HG03565 (cell line): ENCODE measurements around the gene HCFC1R1.
"Not testable (repeated sequence)": the region's sequence is repeated elsewhere in the genome, so short reads cannot be mapped to it uniquely, and the experiment has no call there.

Source experiments
- ATAC-seq: cut with Tn5 transposase; IDR thresholded peaks from one replicate; pipeline ENCODE4 v1.9.1; 2021; ENCODE audit warnings: mild to moderate bottlenecking, moderate library complexity; ENCODE audit not compliant: unreplicated experiment

HCFC1R1 gene

GRCh38 chr16:3057181-3058138, 33.7 kb upstream of the HCFC1R1 start:
- ATAC-seq = no peak

DNA sequence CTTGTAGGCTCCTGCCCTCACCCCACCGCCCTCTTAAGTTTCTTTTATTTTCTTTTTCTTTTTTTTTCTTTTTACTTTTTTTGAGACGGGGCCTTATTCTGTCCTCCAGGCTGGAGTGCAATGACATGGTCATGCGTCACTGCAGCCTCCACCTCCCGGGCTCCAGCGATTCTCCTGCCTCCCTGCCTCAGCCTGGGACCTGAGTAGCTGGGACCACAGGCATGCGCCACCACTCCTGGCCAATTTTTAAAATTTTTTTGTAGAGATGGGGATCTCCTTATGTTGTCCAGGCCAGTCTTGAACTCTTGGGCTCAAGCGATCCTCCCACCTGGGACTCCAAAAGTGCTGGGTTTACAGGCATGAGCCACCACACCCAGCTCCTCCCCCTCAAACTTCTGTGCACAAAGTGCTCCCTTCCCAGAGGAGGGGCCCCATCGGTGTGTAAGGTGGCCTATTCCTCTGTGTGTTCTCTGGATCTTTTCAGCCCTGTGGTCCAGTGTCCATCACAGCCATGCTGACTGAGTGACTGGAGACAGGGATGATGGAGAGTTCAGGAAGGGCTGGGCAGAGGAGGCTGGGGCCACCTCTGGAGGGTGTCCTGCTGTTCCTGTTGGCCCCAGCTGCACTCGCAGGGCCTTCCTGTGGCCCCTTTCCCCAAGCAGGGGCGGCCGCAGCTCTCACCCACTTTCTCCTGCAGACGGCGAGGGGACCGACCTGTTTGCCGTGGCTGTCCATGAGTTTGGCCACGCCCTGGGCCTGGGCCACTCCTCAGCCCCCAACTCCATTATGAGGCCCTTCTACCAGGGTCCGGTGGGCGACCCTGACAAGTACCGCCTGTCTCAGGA, 32.8 kb upstream of the HCFC1R1 start:
- ATAC-seq = no peak

GRCh38 chr16:3055734-3056115, 32.0 kb upstream of the HCFC1R1 start:
- not testable (repeated sequence) for ATAC-seq

DNA sequence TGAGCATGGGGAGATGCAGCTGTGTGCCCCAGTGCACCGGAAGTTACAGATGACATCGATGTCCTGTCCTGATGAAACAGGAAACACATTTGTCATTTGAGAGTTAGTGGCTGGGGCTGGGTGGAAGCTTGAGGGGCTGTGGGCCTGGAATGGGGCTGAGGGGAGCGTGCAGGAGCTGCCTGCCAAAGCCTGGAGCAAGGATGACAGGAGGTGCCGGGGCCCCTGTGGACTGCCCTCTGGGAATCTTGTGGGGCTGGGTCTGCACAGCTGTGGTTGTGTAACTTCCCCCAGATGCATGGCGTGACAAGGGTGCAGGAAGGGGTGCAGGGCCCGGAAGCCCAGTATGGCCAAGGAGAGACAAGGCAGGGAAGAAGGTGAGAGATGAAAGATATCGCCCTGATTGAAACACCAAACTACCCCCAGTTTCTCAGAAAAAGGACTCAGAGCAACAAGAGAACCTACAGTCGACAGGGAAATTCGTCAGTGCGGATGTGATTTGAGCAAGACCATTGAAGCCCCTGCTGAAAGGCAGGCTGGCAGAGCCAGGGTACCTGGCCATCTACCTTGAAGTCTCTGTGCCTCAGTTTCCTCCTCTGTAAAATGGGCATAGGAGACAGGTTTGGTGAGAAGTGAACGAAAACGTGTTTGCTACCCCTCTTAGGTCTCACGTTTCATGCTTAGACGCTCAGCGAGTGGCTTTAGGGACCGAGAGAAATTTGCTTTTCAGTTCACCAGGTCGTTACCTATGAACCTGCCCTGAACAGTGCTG, 31.4 kb upstream of the HCFC1R1 start:
- no peak for ATAC-seq

DNA sequence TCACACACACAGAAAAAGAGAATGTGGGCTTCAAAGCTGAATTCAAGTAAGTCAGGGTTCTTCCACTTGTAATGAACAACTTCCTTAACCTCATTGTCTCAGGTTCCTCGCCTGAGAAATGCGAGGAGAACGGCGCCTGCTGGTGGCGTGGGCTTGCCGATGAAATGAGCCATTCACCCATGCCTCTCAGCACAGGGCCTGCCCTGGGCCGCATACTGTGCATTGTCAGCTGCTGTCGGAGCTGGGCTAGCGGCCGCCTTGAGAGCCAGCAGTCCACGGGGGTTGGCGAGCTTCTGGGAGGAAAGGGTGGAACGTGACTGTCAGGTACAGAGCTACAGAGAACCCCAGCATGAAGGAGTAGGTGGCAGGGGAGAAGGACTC, 29.6 kb upstream of the HCFC1R1 start:
- ATAC-seq = not testable (repeated sequence)

- ATAC-seq = not testable (repeated sequence)
Observed at GRCh38 chr16:3052571-3053329, 29.0 kb upstream of the HCFC1R1 start.

- no peak for ATAC-seq
Observed at GRCh38 chr16:3051494-3051893, 27.8 kb upstream of the HCFC1R1 start.

DNA sequence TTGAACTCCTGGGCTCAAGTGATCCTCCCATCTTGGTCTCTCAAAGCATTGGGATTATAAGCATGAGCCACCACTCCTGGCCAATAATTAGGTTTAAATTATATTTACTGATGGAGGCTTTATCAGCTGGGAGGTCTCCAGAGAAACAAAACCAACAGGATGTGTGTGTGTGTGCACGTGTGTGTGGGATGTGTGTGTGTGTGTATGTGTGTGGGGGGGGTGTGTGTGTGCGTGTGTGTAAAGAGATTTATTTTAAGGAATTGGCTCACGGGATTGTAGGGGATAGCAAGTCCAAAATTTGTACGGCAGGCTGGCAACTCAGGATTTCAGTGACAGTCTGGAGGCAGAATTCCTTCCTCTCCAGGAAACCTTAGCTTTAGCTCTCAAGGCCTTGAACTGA, 27.3 kb upstream of the HCFC1R1 start:
- ATAC-seq = no peak

- no peak for ATAC-seq
Observed at GRCh38 chr16:3050487-3050886, 26.7 kb upstream of the HCFC1R1 start.

GRCh38 chr16:3049921-3050481, 26.3 kb upstream of the HCFC1R1 start:
- ATAC-seq = no peak

- no peak for ATAC-seq
Observed at GRCh38 chr16:3047387-3047720, 23.6 kb upstream of the HCFC1R1 start.

GRCh38 chr16:3046641-3047386, 23.1 kb upstream of the HCFC1R1 start:
- no peak for ATAC-seq

DNA sequence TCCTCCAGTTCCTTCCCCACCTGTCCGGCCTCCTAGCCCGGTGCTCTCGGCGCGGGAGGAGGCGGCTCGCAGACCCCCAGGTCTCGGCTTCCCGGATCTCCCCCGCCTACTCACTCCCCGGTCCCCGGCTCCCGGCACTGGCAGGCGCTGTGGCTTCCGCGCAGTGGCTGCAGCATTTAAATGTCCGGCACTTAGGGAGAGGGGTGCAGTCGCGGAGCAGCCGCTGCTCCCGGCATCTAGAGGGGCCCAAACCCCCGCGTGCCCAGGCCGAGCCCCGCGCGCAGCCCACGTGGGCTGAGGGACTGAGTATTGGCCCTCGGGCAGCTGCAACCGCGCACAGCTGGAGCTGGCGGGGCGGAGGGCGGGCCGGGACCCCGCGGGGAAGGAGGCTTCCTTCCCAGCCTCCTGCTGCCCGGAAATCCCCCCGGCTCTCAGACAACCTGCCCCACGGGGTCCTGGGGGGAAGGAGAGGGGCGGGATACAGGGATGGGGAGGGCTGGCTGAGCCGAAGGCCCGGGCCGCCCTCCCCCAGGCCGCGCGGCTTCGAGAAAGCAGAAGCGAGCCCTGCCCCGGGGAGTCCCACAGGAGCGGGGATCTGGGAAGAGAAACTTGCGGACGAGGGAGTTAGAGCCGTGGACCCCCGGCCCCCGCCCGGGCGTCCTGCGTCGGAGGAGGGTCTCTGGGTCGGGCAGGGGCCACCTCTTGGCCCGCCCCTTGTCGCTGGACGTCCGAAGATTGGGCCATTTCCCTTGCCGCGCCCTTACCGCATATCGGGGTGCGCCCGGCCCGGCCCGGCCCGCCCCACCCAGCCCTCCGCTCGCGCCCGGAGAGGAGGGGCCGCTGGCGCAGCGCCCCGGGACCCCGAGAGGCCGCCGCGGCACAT, 22.3 kb upstream of the HCFC1R1 start, which contains the start of gene MMP25:
Gene MMP25, plus strand, starts transcription at position 804 of the 883 bp plus-strand sequence. CDS start 357 bp downstream, outside the sequence.
- no peak for ATAC-seq

- no peak for ATAC-seq
Observed at GRCh38 chr16:3044708-3045107, 21.0 kb upstream of the HCFC1R1 start.

- ATAC-seq = no peak
Observed at GRCh38 chr16:3042376-3042775, 18.6 kb upstream of the HCFC1R1 start.

- no peak for ATAC-seq
Observed at GRCh38 chr16:3038896-3039295, 15.2 kb upstream of the HCFC1R1 start.

GRCh38 chr16:3038256-3038655, 14.5 kb upstream of the HCFC1R1 start:
- no peak for ATAC-seq

DNA sequence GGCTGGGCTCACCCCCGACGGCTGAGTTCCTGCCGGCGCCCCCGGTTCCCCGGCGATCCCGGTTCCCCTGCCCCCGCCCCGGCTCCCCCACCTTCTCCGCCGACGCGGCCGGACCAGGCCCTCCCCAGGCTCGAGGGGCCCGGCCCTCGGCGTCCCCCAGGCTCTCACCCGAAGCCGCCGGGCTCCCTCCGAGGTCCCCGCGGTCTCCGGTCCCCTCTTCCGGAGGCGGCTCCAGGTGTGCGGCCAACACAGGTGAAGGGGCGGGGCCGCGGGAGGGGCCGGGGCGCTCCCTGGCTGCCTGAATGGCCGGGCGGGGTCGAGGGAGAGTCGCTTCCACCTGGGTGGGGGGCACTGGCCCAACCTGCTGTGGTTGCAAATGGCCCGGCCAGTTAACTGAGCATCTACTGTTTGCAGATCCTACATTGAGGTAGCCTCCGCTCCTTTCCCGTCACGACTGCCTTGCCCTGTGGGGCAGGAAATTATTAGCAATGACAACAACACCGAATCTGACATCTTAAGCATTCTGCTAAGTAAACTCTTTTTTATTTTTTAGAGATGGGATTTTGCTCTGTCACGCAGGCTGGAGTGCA, 13.1 kb upstream of the HCFC1R1 start, which contains the start of gene BICDL2:
Gene BICDL2, minus strand, starts transcription at position 219 of the 590 bp plus-strand sequence. CDS start 1,448 bp downstream, outside the sequence.
- ATAC-seq = no peak
